ENCODE results near the gene UCN.

GRCh38 chr2:27324720-27325119, 16.5 kb upstream of the UCN start:
- TF ChIP-seq POLR2A (IDR thresholded peaks at IDR 0.05; ENCODE audit: low read depth, low read length), result no peak
- no peak for TF ChIP-seq POLR2AphosphoS5 (IDR thresholded peaks at IDR 0.05; ENCODE audit: low read depth, low read length)
- no peak for TF ChIP-seq TAF1 (IDR thresholded peaks at IDR 0.05; ENCODE audit: low read depth, low read length)
- TF ChIP-seq POU2F2 (IDR thresholded peaks at IDR 0.05; ENCODE audit: low read depth, low read length), result no peak
- no peak for TF ChIP-seq PAX5 (IDR thresholded peaks at IDR 0.05; ENCODE audit: insufficient read depth, low read length, severe bottlenecking)
